DOHH2 (cell line): ENCODE measurements around the gene COL4A1.
"Not testable (repeated sequence)": the region's sequence is repeated elsewhere in the genome, so short reads cannot be mapped to it uniquely, and the experiment has no call there.

Source experiments
- H3F3A ChIP-seq: fragments of 200-600 bp; sonication (generic), shearing (Covaris generic); 2 replicates; pipeline ENCODE4 v1.6.0; 2016; ENCODE audit warnings: antibody characterized with exemption, mild to moderate bottlenecking; ENCODE audit not compliant: control insufficient read depth, insufficient read depth
- H3K27ac ChIP-seq: fragments of 200-600 bp; sonication (generic); 2 replicates; pipeline ENCODE4 v1.5.1; 2014; ENCODE audit warnings: low read depth, mild to moderate bottlenecking, low read length, moderate library complexity
- H3K27me3 ChIP-seq: fragments of 200-600 bp; sonication (generic); 2 replicates; pipeline ENCODE4 v1.6.1; 2014; ENCODE audit warnings: mild to moderate bottlenecking, low read length, mixed read lengths; ENCODE audit not compliant: control insufficient read depth
- H3K36me3 ChIP-seq: fragments of 200-600 bp; sonication (generic); 2 replicates; pipeline ENCODE4 v1.6.1; 2014; ENCODE audit warnings: mild to moderate bottlenecking, low read length, moderate library complexity, mixed read lengths; ENCODE audit not compliant: control insufficient read depth
- H3K4me1 ChIP-seq: fragments of 200-600 bp; sonication (generic); 2 replicates; pipeline ENCODE4 v1.6.1; 2014; ENCODE audit warnings: mild to moderate bottlenecking, low read length, mixed read lengths; ENCODE audit not compliant: control insufficient read depth
- H3K4me2 ChIP-seq: fragments of 200-600 bp; sonication (generic); 2 replicates; pipeline ENCODE4 v1.6.0; 2014; ENCODE audit warnings: mild to moderate bottlenecking, low read length, moderate library complexity
- H3K4me3 ChIP-seq: fragments of 200-600 bp; sonication (generic); 2 replicates; pipeline ENCODE4 v1.5.1; 2014; ENCODE audit warnings: mild to moderate bottlenecking, low read length, mixed read lengths
- H3K79me2 ChIP-seq: fragments of 200-600 bp; sonication (generic); 2 replicates; pipeline ENCODE4 v1.6.1; 2014; ENCODE audit warnings: mild to moderate bottlenecking, low read length, mixed read lengths; ENCODE audit not compliant: control insufficient read depth
- H3K9me2 ChIP-seq: fragments of 200-600 bp; sonication (generic); replicated peaks from 2 replicates; pipeline ENCODE4 v1.6.1; 2014; ENCODE audit warnings: mild to moderate bottlenecking, low read length, mixed read lengths; ENCODE audit not compliant: control insufficient read depth
- H3K9me3 ChIP-seq: fragments of 200-600 bp; sonication (generic); 2 replicates; pipeline ENCODE4 v1.6.1; 2014; ENCODE audit warnings: antibody characterized with exemption, low read length, mixed read lengths; ENCODE audit not compliant: control insufficient read depth, insufficient read depth
- H4K20me1 ChIP-seq: fragments of 200-600 bp; sonication (generic); 2 replicates; pipeline ENCODE4 v1.6.0; 2014; ENCODE audit warnings: low read depth, mild to moderate bottlenecking, antibody characterized with exemption, low read length, moderate library complexity; ENCODE audit not compliant: control insufficient read depth, insufficient read depth
- EZH2phosphoT487 ChIP-seq: fragments of 200-600 bp; sonication (generic); IDR thresholded peaks from 2 replicates; pipeline ENCODE4 v1.6.1; 2017; ENCODE audit warnings: borderline replicate concordance, mild to moderate bottlenecking, antibody characterized with exemption, low read length, moderate library complexity, mixed read lengths
- TF ChIP-seq, protein P1 (sequence below): fragments of 200-600 bp; sonication (generic); IDR thresholded peaks from one replicate; pipeline ENCODE4 v1.5.1; 2014; ENCODE audit warnings: antibody characterized with exemption, mild to moderate bottlenecking, low read depth, low read length; ENCODE audit not compliant: poor library complexity, severe bottlenecking

Gene COL4A1

DNA sequence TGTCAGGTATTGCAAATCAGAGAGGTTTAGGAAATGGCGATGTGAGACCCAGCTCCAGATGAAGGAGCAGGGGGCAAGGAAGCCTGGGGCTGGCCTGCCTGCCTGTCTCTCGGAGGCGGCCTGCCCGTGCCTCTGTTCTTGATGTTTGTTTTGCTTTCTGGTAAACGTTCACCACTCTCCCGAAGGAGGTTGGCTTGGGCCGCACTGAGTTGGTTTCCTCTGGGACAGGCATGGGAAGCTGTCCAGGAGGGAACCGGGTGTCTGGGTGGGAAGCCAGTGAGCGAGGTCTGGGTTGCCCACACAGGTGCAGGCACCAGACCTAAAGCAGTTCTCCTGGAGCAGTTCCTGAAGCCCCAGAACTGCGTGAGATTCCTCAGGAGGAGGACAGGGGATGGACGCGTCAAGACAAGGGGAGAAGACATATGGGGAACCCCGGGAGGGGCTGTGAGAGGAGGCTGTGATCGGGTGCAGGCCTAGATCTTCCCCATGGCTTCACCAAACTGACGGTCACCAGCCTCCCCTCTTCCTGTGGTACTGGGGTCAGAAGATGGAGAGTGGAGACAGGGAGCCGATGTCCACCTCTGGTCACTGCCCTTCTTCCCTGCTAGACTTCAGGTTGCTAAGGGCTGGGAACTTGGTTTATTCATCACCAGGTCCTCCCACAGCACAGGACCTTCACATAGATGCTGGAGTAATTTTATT lies 15.3 kb upstream of the COL4A1 start:
- H3K4me1 ChIP-seq, result no peaks in the 10 kb centered on the region
- H3F3A ChIP-seq, result no peaks in the 10 kb centered on the region
- H4K20me1 ChIP-seq, result no peaks in the 10 kb centered on the region
- no peaks in the 10 kb centered on the region for H3K9me3 ChIP-seq
- no peaks in the 10 kb centered on the region for H3K27me3 ChIP-seq
- H3K4me2 ChIP-seq, result no peak overlapping the region
- TF ChIP-seq, protein P1, sequence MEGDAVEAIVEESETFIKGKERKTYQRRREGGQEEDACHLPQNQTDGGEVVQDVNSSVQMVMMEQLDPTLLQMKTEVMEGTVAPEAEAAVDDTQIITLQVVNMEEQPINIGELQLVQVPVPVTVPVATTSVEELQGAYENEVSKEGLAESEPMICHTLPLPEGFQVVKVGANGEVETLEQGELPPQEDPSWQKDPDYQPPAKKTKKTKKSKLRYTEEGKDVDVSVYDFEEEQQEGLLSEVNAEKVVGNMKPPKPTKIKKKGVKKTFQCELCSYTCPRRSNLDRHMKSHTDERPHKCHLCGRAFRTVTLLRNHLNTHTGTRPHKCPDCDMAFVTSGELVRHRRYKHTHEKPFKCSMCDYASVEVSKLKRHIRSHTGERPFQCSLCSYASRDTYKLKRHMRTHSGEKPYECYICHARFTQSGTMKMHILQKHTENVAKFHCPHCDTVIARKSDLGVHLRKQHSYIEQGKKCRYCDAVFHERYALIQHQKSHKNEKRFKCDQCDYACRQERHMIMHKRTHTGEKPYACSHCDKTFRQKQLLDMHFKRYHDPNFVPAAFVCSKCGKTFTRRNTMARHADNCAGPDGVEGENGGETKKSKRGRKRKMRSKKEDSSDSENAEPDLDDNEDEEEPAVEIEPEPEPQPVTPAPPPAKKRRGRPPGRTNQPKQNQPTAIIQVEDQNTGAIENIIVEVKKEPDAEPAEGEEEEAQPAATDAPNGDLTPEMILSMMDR, result no peak
- TF ChIP-seq EZH2phosphoT487, result no peak
- H3K27ac ChIP-seq, result no peak overlapping the region
- no peaks in the 10 kb centered on the region for H3K9me2 ChIP-seq
- no peak overlapping the region for H3K4me3 ChIP-seq
- H3K36me3 ChIP-seq, result no peaks in the 10 kb centered on the region
- no peaks in the 10 kb centered on the region for H3K79me2 ChIP-seq

DNA sequence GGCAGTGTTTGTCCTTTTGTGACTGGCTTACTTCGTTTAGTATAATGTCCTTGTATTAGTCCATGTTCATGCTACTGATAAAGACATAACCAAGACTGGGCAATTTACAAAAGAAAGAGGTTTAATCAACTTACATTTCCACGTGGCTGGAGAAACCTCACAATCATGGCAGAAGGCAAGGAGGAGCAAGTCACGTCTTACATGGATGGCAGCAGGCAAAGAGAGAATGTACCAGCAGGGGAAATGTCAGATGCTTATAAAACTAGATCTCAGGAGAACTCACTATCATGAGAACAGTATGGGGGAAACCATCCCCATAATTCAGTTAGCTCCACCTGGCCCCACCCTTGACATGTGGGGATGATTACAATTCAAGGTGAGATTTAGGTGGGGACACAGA lies 14.6 kb upstream of the COL4A1 start:
- not testable (repeated sequence) for H3K4me1 ChIP-seq, H3K36me3 ChIP-seq, H3K27ac ChIP-seq, H3K4me2 ChIP-seq, H3K9me3 ChIP-seq, H3F3A ChIP-seq, H3K4me3 ChIP-seq, H3K9me2 ChIP-seq, H4K20me1 ChIP-seq, H3K79me2 ChIP-seq, H3K27me3 ChIP-seq

DNA sequence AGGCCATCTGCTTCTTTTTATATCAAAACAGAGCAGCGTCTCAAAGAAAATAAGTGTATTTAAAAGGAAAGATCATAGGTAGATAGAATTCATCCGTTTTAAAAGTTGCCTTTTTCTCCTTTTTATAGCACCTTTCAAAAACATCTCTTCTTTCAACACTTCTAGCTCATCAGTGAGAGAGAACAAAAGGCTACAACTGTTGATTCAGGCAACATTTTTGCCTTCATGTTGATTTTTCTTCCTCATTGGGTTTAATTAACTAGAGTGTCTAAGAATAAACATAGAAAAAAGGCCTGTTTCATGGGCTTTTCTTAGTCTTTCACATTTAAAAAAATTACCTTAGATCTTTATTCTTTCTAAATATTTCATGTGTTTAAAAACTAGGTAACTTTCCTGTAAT lies 13.7 kb upstream of the COL4A1 start:
- Histone ChIP-seq H3K4me2 (no peak overlapping the region), H3K9me2 (no peaks in the 10 kb centered on the region), H4K20me1 (no peaks in the 10 kb centered on the region), H3K27ac (no peak overlapping the region), H3K36me3 (no peaks in the 10 kb centered on the region), H3K4me3 (no peak overlapping the region), H3K9me3 (no peaks in the 10 kb centered on the region), H3K4me1 (no peaks in the 10 kb centered on the region), H3K27me3 (no peaks in the 10 kb centered on the region), H3F3A (no peaks in the 10 kb centered on the region), H3K79me2 (no peaks in the 10 kb centered on the region)
- no peak for TF ChIP-seq EZH2phosphoT487
- TF ChIP-seq, protein P1, result no peak

DNA sequence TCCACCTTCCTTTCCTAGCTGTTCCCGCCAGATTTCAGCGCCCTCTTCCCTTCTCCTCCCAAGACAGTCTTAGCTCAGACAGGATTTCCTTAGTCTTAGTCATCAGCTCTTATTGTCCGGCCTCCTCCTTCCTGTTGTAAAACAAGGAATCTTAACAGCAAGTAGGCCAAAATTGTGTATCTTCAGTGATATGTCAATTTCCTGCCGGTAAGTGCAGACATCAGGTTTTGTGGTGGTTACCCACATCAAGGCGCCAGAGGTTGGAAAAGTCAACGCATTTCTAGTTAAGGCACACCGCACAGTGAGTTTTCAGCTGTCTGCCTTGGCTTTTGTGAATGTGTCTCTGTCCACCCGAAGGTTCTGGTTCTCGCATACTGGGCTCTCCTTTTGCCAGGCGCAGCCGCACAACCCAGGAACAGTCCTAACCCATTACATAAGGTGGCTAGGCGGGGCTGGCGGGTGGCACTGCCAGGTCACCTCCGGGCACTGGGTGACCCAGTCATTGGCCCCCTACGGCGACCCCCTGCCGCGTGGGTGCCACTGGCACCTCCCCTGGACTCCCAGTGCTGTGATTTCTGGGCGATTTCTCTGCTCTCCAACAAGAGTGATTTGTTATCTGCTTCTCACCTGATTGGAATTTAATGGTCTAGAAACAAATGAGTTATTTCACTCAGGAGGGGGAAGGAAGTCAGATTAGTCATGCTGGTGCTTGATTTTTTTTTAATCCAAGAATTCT lies 13.0 kb upstream of the COL4A1 start:
- H3K4me1 ChIP-seq, result no peaks in the 10 kb centered on the region
- no peaks in the 10 kb centered on the region for H4K20me1 ChIP-seq
- H3K27me3 ChIP-seq, result no peaks in the 10 kb centered on the region
- no peaks in the 10 kb centered on the region for H3K79me2 ChIP-seq
- TF ChIP-seq, protein P1, result no peak
- TF ChIP-seq EZH2phosphoT487, result no peak
- H3F3A ChIP-seq, result no peaks in the 10 kb centered on the region
- no peaks in the 10 kb centered on the region for H3K9me3 ChIP-seq
- no peaks in the 10 kb centered on the region for H3K36me3 ChIP-seq
- H3K27ac ChIP-seq, result no peak overlapping the region
- H3K9me2 ChIP-seq, result no peaks in the 10 kb centered on the region
- no peak overlapping the region for H3K4me3 ChIP-seq
- H3K4me2 ChIP-seq, result no peak overlapping the region
